Thyroid gland (tissue), 4 donors: ENCODE data around the gene MVB12B. TPM values are rescaled to one million over a fixed set of nuclear protein-coding genes. Genes with fewer than 3 reads are reported as not detected.

ENCODE experiments used
- DNase-seq, 2 donors: peaks; one replicate each; pipeline ENCODE4 v3.0.0-alpha.2; 2019
- H3K27ac ChIP-seq, 3 donors: fragments of 200-600 bp; sonication (generic); 1 replicate in 2 of 3; 2 replicates in 1 of 3; pipeline ENCODE4 v1.5.1; 2016 to 2019; ENCODE audit warnings: mild to moderate bottlenecking in 1 of 3, moderate library complexity in 1 of 3
- H3K27me3 ChIP-seq: fragments of 200-600 bp; sonication (generic); one replicate; pipeline ENCODE4 v1.5.1; 2019
- H3K36me3 ChIP-seq, 2 donors: fragments of 200-600 bp; sonication (generic); one replicate each; pipeline ENCODE4 v1.5.1; 2016 to 2019
- H3K4me1 ChIP-seq, 2 donors: fragments of 200-600 bp; sonication (generic); one replicate each; pipeline ENCODE4 v1.5.1; 2017 to 2019
- H3K4me3 ChIP-seq, 3 donors: fragments of 200-600 bp; sonication (generic); replicated peaks in 1 of 3; 1 replicate in 2 of 3; 2 replicates in 1 of 3; pipeline ENCODE4 v1.5.1; 2016; ENCODE audit warnings: mild to moderate bottlenecking in 1 of 3
- H3K9me3 ChIP-seq: fragments of 200-600 bp; sonication (generic); one replicate; pipeline ENCODE4 v1.5.1; 2017
- POLR2A ChIP-seq, 2 donors: fragments of 450-650 bp; IDR thresholded peaks; one replicate each; pipeline ENCODE4 v1.6.1; 2017; ENCODE audit warnings: antibody characterized with exemption in 2 of 2, mild to moderate bottlenecking in 2 of 2, moderate library complexity in 1 of 2
- whole genome bisulfite sequencing, 2 donors: methylation state at CpG; one replicate each; pipeline ENCODE4 v1.1.5; 2017; 5-methylcytosine and 5-hydroxymethylcytosine counted together
- intact Hi-C: fragments of 100-400 bp; cut with DNase I; formaldehyde crosslinking; loops from one replicate; pipeline ENCODE4 v1.15.1; 2023
- total RNA-seq, 4 donors: library from RNA; depleted of rRNA; stranded (reverse); fragments of >200 nt; gene quantifications; one replicate each; pipeline ENCODE4 v1.2.3, GENCODE V29; 2016
- TF ChIP-seq, protein P1 (sequence below), 6 experiments: fragments of 200-600 bp in 3 of 6; fragments of 450-650 bp in 3 of 6; sonication (generic) in 3 of 6; IDR thresholded peaks; one replicate each; pipeline ENCODE4 v1.5.1; 2016 to 2019; ENCODE audit warnings: antibody characterized with exemption in 6 of 6, mild to moderate bottlenecking in 2 of 6, inconsistent platforms in 1 of 6, moderate library complexity in 1 of 6

Gene MVB12B
- total RNA-seq, 4 donors from 2014 or later: 13.4 to 19.3 (median 15.5) TPM

DNA sequence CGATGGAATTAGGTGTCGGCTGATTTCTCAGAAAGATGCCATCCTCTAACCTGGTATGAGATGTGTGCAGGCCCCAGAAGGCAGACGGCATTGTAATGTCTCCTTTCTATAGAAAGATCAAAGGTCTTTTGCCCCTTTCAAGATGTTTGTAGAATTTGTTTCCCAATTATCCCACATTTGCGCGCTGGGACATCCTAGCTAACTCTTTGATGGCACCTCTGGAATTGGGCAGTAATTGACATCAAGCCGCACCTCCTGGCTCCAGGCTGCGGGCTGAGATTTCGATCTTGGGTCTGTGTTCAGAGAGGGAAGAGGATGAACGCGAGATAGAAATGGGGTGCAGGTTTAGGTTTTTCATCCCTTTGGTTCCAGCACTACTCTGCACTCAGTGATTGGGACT, 202.3 kb downstream of the MVB12B start:
- Histone ChIP-seq H3K27me3 (no peaks in the 10 kb centered on the region), H3K4me1 (no peaks in the 10 kb centered on the region), H3K36me3 (no peaks in the 10 kb centered on the region), H3K4me3 (no peak overlapping the region), H3K27ac (no peak overlapping the region), H3K9me3 (no peaks in the 10 kb centered on the region)
- intact Hi-C loops: no loop called here
- TF ChIP-seq, protein P1, sequence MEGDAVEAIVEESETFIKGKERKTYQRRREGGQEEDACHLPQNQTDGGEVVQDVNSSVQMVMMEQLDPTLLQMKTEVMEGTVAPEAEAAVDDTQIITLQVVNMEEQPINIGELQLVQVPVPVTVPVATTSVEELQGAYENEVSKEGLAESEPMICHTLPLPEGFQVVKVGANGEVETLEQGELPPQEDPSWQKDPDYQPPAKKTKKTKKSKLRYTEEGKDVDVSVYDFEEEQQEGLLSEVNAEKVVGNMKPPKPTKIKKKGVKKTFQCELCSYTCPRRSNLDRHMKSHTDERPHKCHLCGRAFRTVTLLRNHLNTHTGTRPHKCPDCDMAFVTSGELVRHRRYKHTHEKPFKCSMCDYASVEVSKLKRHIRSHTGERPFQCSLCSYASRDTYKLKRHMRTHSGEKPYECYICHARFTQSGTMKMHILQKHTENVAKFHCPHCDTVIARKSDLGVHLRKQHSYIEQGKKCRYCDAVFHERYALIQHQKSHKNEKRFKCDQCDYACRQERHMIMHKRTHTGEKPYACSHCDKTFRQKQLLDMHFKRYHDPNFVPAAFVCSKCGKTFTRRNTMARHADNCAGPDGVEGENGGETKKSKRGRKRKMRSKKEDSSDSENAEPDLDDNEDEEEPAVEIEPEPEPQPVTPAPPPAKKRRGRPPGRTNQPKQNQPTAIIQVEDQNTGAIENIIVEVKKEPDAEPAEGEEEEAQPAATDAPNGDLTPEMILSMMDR (IDR thresholded peaks at IDR 0.05): no peak
- TF ChIP-seq POLR2A (IDR thresholded peaks at IDR 0.05): no peak
- no peak for DNase-seq
- 95 to 97% methylated on average over 10 of the region's 10 CpGs for WGBS, 2 donors

DNA sequence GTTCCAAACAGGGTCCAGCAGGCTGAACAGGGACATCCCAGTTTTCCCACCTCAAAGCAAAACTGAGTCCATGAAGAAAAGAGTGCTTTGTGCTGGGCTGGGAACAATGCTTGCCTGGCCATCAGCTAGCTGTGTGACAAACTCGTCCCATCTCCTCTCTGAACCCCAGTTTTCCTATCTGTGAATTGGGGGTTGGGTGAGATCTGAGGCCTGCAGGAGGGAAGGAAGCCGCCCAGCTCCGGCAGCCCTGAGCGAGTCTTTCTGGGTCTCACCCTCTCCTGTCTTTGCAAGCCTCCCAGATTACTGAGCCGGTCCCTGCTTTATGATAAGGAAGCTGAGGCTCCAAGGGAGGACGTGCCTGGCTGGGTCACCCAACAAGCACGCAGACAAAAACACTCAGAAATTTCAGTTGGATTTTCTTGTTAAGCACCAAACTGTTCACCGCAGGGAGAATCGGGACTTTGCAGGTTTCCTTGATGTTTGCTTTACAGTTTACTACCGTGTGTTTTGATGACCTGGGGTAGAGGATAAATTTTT, 204.5 kb downstream of the MVB12B start:
- DNase-seq: no peak
- Histone ChIP-seq H3K4me3 (no peak overlapping the region), H3K27me3 (no peaks in the 10 kb centered on the region), H3K36me3 (no peaks in the 10 kb centered on the region), H3K27ac (no peak overlapping the region), H3K9me3 (no peaks in the 10 kb centered on the region), H3K4me1 (no peaks in the 10 kb centered on the region)
- intact Hi-C loops: no loop called here
- 76 to 79% methylated on average over 9 to 10 of the region's 10 CpGs for WGBS, 2 donors
- TF ChIP-seq, protein P1 (IDR thresholded peaks at IDR 0.05): no peak
- TF ChIP-seq POLR2A (IDR thresholded peaks at IDR 0.05): no peak

DNA sequence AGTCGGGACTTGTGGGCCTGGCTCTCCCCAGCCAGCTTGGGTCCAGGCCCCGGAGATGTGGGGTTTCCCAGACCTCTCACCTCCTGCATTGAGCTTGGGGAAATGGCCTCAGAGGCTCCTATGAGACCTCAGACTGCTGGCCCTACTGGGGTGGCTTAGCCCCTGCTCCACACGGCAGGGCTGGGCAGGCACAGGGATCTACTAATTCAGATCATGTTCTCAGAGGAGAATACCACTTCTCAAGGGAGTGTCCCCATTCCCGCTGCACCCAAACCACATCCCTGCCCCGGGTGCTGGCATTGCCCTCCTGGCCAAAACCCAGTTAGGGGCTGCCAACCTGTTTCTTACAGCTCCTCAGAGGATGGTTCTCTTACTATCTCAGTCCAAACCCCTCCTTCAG, 205.0 kb downstream of the MVB12B start:
- Histone ChIP-seq H3K9me3 (no peaks in the 10 kb centered on the region), H3K36me3 (no peaks in the 10 kb centered on the region), H3K27me3 (no peaks in the 10 kb centered on the region), H3K27ac (no peak overlapping the region), H3K4me3 (no peak overlapping the region), H3K4me1 (no peaks in the 10 kb centered on the region)
- 69 to 84% methylated on average over 4 to 5 of the region's 5 CpGs for WGBS, 2 donors
- no peak for DNase-seq
- TF ChIP-seq, protein P1 (IDR thresholded peaks at IDR 0.05): no peak
- no peak for TF ChIP-seq POLR2A (IDR thresholded peaks at IDR 0.05)
- intact Hi-C loops: no loop called here

DNA sequence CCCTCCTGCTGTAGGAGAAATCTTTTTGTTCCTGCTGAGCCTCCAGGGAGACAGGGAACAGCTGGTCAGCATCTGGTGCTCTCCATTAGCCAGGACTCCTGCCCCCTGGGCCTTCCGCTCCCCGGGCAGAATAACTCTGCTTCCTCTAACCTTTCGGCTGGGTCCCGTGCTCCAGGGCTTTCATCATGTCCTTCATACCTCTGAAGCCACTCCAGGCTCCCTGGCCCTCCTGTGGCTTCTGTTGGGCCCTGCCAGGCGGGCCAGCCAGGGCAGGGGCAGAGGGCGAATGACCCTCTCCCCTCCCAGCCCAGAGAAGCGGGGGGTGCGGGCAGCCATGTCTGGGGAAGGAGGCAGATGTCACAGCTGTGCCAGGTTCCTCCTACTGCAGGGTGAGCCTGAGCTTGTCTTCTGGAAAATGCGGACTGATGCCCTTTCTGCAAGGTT, 205.4 kb downstream of the MVB12B start:
- no peak overlapping the region for H3K4me3 ChIP-seq
- 68 to 82% methylated on average over 8 to 9 of the region's 9 CpGs for WGBS, 2 donors
- no peaks in the 10 kb centered on the region for H3K4me1 ChIP-seq
- H3K36me3 ChIP-seq: no peaks in the 10 kb centered on the region
- H3K27ac ChIP-seq: no peak overlapping the region
- no peaks in the 10 kb centered on the region for H3K9me3 ChIP-seq
- H3K27me3 ChIP-seq: no peaks in the 10 kb centered on the region
- intact Hi-C loops: no loop called here
- TF ChIP-seq POLR2A (IDR thresholded peaks at IDR 0.05): no peak
- TF ChIP-seq, protein P1 (IDR thresholded peaks at IDR 0.05): no peak
- DNase-seq: no peak

DNA sequence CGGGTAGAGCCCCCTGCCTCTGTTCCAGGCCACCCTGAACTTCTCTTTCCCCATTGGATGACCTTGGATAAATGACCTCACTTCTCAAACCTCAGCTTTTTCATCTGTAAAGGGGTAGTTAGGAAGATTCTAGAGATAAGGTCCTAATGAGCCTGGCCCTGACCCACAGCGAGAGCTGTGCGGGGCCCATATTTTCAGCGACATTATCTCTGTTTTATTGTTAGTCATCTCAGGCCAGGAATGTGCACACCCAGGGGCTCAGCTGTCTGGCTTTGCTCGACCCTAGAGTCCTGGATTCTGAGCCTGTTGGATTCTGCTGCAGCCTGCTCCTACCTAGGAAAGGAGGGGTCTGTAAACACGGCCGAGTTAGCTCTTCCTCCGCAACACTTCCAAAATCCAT, 205.9 kb downstream of the MVB12B start:
- DNase-seq: no peak
- no peaks in the 10 kb centered on the region for H3K9me3 ChIP-seq
- H3K27ac ChIP-seq: no peak overlapping the region
- no peaks in the 10 kb centered on the region for H3K4me1 ChIP-seq
- H3K36me3 ChIP-seq: no peaks in the 10 kb centered on the region
- TF ChIP-seq POLR2A (IDR thresholded peaks at IDR 0.05): no peak
- TF ChIP-seq, protein P1 (IDR thresholded peaks at IDR 0.05): no peak
- 79 to 82% methylated on average over 8 of the region's 8 CpGs for WGBS, 2 donors
- no peaks in the 10 kb centered on the region for H3K27me3 ChIP-seq
- no peak overlapping the region for H3K4me3 ChIP-seq
- intact Hi-C loops: no loop called here
